Measurements from ENCODE around the gene HES6. TPM values are rescaled to one million over a fixed set of nuclear protein-coding genes. Genes with fewer than 3 reads are reported as not detected.
"Not testable (repeated sequence)": the region's sequence is repeated elsewhere in the genome, so short reads cannot be mapped to it uniquely, and the experiment has no call there.

Gene HES6
- total RNA-seq, 2 experiments from 2014 or later, result 3.0 to 4.0 TPM

GRCh38 chr2:238281826-238282480, 42.1 kb upstream of the HES6 start:
- H3K4me3 Mint-ChIP-seq, result no peak overlapping the region
- H3K4me1 Mint-ChIP-seq, result peaks cover 3% of the 10 kb centered on the region
- no peaks in the 10 kb centered on the region for H3K9me3 Mint-ChIP-seq (ENCODE audit: low read depth)
- no peaks in the 10 kb centered on the region for H3K36me3 Mint-ChIP-seq
- CTCF ChIA-PET, result interaction anchor here (1.6 kb wide), 1 partner anchor 17 kb away, joined by 4 read pairs; no protein-coding TSS in a partner anchor
- DNase-seq (no peak), ATAC-seq (no peak)
- no peaks in the 10 kb centered on the region for H3K27me3 Mint-ChIP-seq
- H3K27ac Mint-ChIP-seq, result no peak overlapping the region

- H3K9me3 Mint-ChIP-seq (ENCODE audit: low read depth), result no peaks in the 10 kb centered on the region
- CTCF ChIA-PET, result no interaction called here
- no peak overlapping the region for H3K4me3 Mint-ChIP-seq
- H3K36me3 Mint-ChIP-seq, result no peaks in the 10 kb centered on the region
- no peaks in the 10 kb centered on the region for H3K27me3 Mint-ChIP-seq
- no peak for DNase-seq
- no peak for ATAC-seq
- no peak overlapping the region for H3K27ac Mint-ChIP-seq
- H3K4me1 Mint-ChIP-seq, result no peaks in the 10 kb centered on the region
These were observed 40.4 kb upstream of the HES6 start for GRCh38 chr2:238280083-238280825.

- no peaks in the 10 kb centered on the region for H3K36me3 Mint-ChIP-seq
- no peaks in the 10 kb centered on the region for H3K4me1 Mint-ChIP-seq
- no peaks in the 10 kb centered on the region for H3K27me3 Mint-ChIP-seq
- DNase-seq (no peak), ATAC-seq (no peak)
- CTCF ChIA-PET, result no interaction called here
- H3K9me3 Mint-ChIP-seq (ENCODE audit: low read depth), result no peaks in the 10 kb centered on the region
- no peak overlapping the region for H3K4me3 Mint-ChIP-seq
- H3K27ac Mint-ChIP-seq, result no peak overlapping the region
These were observed 39.5 kb upstream of the HES6 start for GRCh38 chr2:238279324-238279682.

GRCh38 chr2:238278626-238279323, 38.9 kb upstream of the HES6 start:
- Mint-ChIP-seq H3K36me3 (no peaks in the 10 kb centered on the region), H3K27me3 (no peaks in the 10 kb centered on the region), H3K4me3 (no peak overlapping the region), H3K27ac (no peak overlapping the region), H3K4me1 (no peaks in the 10 kb centered on the region), H3K9me3 (ENCODE audit: low read depth) (no peaks in the 10 kb centered on the region)
- DNase-seq, result no peak
- CTCF ChIA-PET, result interaction anchor here (0.7 kb wide), 1 partner anchor 13 kb away, joined by 3 read pairs; no protein-coding TSS in a partner anchor
- no peak for ATAC-seq

GRCh38 chr2:238277695-238278094, 37.9 kb upstream of the HES6 start:
- Mint-ChIP-seq H3K4me1 (no peaks in the 10 kb centered on the region), H3K27ac (no peak overlapping the region)
- CTCF ChIA-PET, result no interaction called here

GRCh38 chr2:238274152-238274865, 34.5 kb upstream of the HES6 start:
- DNase-seq (no peak), ATAC-seq (no peak)
- Mint-ChIP-seq H3K36me3 (no peaks in the 10 kb centered on the region), H3K4me1 (no peaks in the 10 kb centered on the region), H3K27ac (no peak overlapping the region), H3K9me3 (ENCODE audit: low read depth) (no peaks in the 10 kb centered on the region), H3K27me3 (no peaks in the 10 kb centered on the region), H3K4me3 (no peak overlapping the region)
- CTCF ChIA-PET, result interaction anchor here (1.0 to 1.7 kb wide), 3 partner anchors 10 to 19 kb away, joined by 3 to 4 read pairs (median 3); no protein-coding TSS in a partner anchor

More at GRCh38 chr2:238277695-238278094, 37.9 kb upstream of the HES6 start:
- Mint-ChIP-seq H3K9me3 (ENCODE audit: low read depth) (no peaks in the 10 kb centered on the region), H3K27me3 (no peaks in the 10 kb centered on the region), H3K36me3 (no peaks in the 10 kb centered on the region), H3K4me3 (no peak overlapping the region)
- ATAC-seq (no peak), DNase-seq (no peak)

GRCh38 chr2:238273433-238273832, 33.6 kb upstream of the HES6 start:
- not testable (repeated sequence) for DNase-seq; ATAC-seq; H3K27ac Mint-ChIP-seq; H3K4me3 Mint-ChIP-seq; H3K9me3 Mint-ChIP-seq (ENCODE audit: low read depth); H3K36me3 Mint-ChIP-seq; H3K4me1 Mint-ChIP-seq; H3K27me3 Mint-ChIP-seq
- CTCF ChIA-PET, result interaction anchor here (0.8 to 2.4 kb wide), 4 partner anchors 9 to 69 kb away, joined by 3 to 8 read pairs (median 4); no protein-coding TSS in a partner anchor

- no peak overlapping the region for H3K4me3 Mint-ChIP-seq
- no peaks in the 10 kb centered on the region for H3K4me1 Mint-ChIP-seq
- CTCF ChIA-PET, result interaction anchor here (2.4 kb wide), 1 partner anchor 9 kb away, joined by 8 read pairs; no protein-coding TSS in a partner anchor
- H3K36me3 Mint-ChIP-seq, result peaks cover 1% of the 10 kb centered on the region
- DNase-seq (no peak), ATAC-seq (no peak)
- H3K27ac Mint-ChIP-seq, result no peak overlapping the region
- H3K9me3 Mint-ChIP-seq (ENCODE audit: low read depth), result no peaks in the 10 kb centered on the region
- no peaks in the 10 kb centered on the region for H3K27me3 Mint-ChIP-seq
These were observed 32.3 kb upstream of the HES6 start for GRCh38 chr2:238272156-238272555.

- not testable (repeated sequence) for H3K4me1 Mint-ChIP-seq; H3K9me3 Mint-ChIP-seq (ENCODE audit: low read depth); H3K27me3 Mint-ChIP-seq; ATAC-seq; H3K36me3 Mint-ChIP-seq; H3K27ac Mint-ChIP-seq; H3K4me3 Mint-ChIP-seq; DNase-seq
- CTCF ChIA-PET, result interaction anchor here (2.4 kb wide), 1 partner anchor 8 kb away, joined by 8 read pairs; no protein-coding TSS in a partner anchor
These were observed 31.8 kb upstream of the HES6 start for GRCh38 chr2:238271686-238272085.

GRCh38 chr2:238271061-238271554, 31.3 kb upstream of the HES6 start:
- Mint-ChIP-seq H3K27ac (no peak overlapping the region), H3K27me3 (no peaks in the 10 kb centered on the region), H3K36me3 (peaks cover 1% of the 10 kb centered on the region), H3K9me3 (ENCODE audit: low read depth) (no peaks in the 10 kb centered on the region), H3K4me3 (no peak overlapping the region), H3K4me1 (no peaks in the 10 kb centered on the region)
- CTCF ChIA-PET, result interaction anchor here (2.4 kb wide), 1 partner anchor 8 kb away, joined by 8 read pairs; no protein-coding TSS in a partner anchor
- ATAC-seq (no peak), DNase-seq (no peak)

GRCh38 chr2:238270606-238271005, 30.8 kb upstream of the HES6 start:
- no peak overlapping the region for H3K4me3 Mint-ChIP-seq
- peaks cover 1% of the 10 kb centered on the region for H3K36me3 Mint-ChIP-seq
- H3K27ac Mint-ChIP-seq, result no peak overlapping the region
- no peak for ATAC-seq
- no peaks in the 10 kb centered on the region for H3K4me1 Mint-ChIP-seq
- no peaks in the 10 kb centered on the region for H3K27me3 Mint-ChIP-seq
- no peak for DNase-seq
- CTCF ChIA-PET, result no interaction called here
- H3K9me3 Mint-ChIP-seq (ENCODE audit: low read depth), result no peaks in the 10 kb centered on the region

GRCh38 chr2:238269741-238270140, 29.9 kb upstream of the HES6 start:
- H3K27me3 Mint-ChIP-seq, result no peaks in the 10 kb centered on the region
- CTCF ChIA-PET, result no interaction called here
- no peaks in the 10 kb centered on the region for H3K9me3 Mint-ChIP-seq (ENCODE audit: low read depth)
- H3K4me3 Mint-ChIP-seq, result no peak overlapping the region
- no peaks in the 10 kb centered on the region for H3K4me1 Mint-ChIP-seq
- ATAC-seq (no peak), DNase-seq (no peak)
- no peak overlapping the region for H3K27ac Mint-ChIP-seq
- peaks cover 1% of the 10 kb centered on the region for H3K36me3 Mint-ChIP-seq
